SH-SY5Y (cell line): ENCODE data around the gene BFSP2.

Source experiments
- GATA2 ChIP-seq: IDR thresholded peaks from 2 replicates; pipeline ENCODE4 v1.6.1; 2011; ENCODE audit warnings: mild to moderate bottlenecking, low read depth, low read length
- GATA3 ChIP-seq: IDR thresholded peaks from 2 replicates; pipeline ENCODE4 v1.6.1; 2011; ENCODE audit warnings: low read depth, mild to moderate bottlenecking, low read length, moderate library complexity

GRCh38 chr3:133464573-133464972, 64.7 kb downstream of the BFSP2 start:
- TF ChIP-seq GATA2 (no peak), GATA3 (no peak)
